ENCODE measurements around the gene THPO.

- TF ChIP-seq EP300 (IDR thresholded peaks at IDR 0.05; ENCODE audit: low read length), result no peak
- no peak for TF ChIP-seq ZBTB1 (CRISPR knock-in tag; IDR thresholded peaks at IDR 0.05; ENCODE audit: borderline replicate concordance, low read depth)
- no peak for TF ChIP-seq FOS (IDR thresholded peaks at IDR 0.05; ENCODE audit: extremely low read depth, insufficient read length)
- TF ChIP-seq ZNF124 (CRISPR knock-in tag; IDR thresholded peaks at IDR 0.05), result no peak
- TF ChIP-seq, protein P1, sequence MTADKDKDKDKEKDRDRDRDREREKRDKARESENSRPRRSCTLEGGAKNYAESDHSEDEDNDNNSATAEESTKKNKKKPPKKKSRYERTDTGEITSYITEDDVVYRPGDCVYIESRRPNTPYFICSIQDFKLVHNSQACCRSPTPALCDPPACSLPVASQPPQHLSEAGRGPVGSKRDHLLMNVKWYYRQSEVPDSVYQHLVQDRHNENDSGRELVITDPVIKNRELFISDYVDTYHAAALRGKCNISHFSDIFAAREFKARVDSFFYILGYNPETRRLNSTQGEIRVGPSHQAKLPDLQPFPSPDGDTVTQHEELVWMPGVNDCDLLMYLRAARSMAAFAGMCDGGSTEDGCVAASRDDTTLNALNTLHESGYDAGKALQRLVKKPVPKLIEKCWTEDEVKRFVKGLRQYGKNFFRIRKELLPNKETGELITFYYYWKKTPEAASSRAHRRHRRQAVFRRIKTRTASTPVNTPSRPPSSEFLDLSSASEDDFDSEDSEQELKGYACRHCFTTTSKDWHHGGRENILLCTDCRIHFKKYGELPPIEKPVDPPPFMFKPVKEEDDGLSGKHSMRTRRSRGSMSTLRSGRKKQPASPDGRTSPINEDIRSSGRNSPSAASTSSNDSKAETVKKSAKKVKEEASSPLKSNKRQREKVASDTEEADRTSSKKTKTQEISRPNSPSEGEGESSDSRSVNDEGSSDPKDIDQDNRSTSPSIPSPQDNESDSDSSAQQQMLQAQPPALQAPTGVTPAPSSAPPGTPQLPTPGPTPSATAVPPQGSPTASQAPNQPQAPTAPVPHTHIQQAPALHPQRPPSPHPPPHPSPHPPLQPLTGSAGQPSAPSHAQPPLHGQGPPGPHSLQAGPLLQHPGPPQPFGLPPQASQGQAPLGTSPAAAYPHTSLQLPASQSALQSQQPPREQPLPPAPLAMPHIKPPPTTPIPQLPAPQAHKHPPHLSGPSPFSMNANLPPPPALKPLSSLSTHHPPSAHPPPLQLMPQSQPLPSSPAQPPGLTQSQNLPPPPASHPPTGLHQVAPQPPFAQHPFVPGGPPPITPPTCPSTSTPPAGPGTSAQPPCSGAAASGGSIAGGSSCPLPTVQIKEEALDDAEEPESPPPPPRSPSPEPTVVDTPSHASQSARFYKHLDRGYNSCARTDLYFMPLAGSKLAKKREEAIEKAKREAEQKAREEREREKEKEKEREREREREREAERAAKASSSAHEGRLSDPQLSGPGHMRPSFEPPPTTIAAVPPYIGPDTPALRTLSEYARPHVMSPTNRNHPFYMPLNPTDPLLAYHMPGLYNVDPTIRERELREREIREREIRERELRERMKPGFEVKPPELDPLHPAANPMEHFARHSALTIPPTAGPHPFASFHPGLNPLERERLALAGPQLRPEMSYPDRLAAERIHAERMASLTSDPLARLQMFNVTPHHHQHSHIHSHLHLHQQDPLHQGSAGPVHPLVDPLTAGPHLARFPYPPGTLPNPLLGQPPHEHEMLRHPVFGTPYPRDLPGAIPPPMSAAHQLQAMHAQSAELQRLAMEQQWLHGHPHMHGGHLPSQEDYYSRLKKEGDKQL (CRISPR knock-in tag; IDR thresholded peaks at IDR 0.05; ENCODE audit: borderline replicate concordance), result no peak
- no peak for TF ChIP-seq DLX4 (CRISPR knock-in tag; IDR thresholded peaks at IDR 0.05)
- no peak for TF ChIP-seq CREM (IDR thresholded peaks at IDR 0.05; ENCODE audit: low read depth)
- TF ChIP-seq MNT (conservative IDR thresholded peaks at IDR 0.05), result no peak
These were observed 2.7 kb upstream of the THPO start for GRCh38 chr3:184380627-184381260.

Measured in K562 (cell line).